ENCODE data around the gene MMD2.
"Not testable (repeated sequence)": the region's sequence is repeated elsewhere in the genome, so short reads cannot be mapped to it uniquely, and the experiment has no call there.

MMD2 gene

DNA sequence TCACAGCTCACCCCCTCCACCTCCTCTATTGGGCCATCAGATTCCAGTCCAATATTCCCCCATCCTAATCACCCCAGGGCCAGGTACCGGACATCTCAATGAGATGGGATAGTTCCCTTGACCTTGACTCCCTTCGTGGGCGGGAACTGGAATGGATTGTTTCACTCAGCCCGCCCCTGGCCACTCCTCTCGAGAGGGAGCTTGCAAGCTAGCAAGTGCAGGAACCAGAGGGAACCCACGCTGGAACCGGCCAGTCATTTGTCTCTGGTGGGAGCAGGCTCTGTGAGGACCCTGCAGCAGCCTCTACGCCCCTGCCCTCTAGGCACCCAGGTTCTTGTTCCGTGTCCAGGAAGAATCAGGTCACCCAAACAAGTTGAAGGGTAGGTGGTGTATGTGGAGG, 64.5 kb downstream of the MMD2 start:
- DNase-seq (ENCODE audit: low read depth in 1 of 2, low spot score in 1 of 2), result no peak

DNA sequence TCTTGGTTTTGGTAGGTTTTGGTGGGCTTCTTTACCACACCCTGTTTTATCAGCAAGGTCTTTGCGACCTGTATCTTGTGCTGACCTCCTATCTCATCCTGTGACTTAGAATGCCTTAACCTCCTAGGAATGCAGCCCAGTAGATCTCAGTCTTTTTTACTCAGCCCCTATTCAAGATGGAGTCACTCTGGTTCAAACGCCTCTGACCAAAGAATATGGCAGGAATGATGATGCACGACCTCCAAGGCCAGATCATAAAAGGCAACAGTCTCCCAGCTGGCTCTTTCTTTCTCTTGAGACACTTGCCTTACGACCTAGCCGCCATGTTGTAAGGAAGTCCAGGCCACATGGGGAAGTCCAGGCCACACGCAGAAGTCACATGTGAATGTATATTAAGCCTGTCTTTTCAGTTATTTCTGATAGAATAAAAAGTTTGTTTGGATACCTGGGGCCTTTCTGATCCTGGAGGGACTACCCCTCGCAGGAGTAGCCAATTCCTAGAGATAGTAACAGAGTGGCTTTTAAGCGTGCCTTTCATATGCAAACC, 65.0 kb downstream of the MMD2 start:
- DNase-seq (ENCODE audit: low read depth in 1 of 2, low spot score in 1 of 2), result no peak

DNA sequence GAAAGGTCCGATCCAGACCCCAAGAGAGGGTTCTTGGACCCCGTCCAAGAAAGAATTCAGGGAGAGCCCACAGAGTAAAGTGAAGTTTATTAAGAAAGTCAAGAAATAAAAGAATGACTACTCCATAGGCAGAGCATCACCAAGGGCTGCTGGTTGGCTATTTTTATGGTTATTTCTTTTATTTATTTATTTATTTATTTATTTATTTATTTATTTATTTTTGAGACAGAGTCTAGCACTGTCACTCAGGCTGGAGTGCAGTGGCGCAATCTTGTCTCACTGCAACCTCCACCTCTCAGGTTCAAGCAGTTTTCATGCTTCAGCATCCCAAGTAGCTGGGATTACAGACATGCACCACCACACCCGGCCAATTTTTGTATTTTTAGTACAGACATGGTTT, 65.8 kb downstream of the MMD2 start:
- DNase-seq (ENCODE audit: low read depth in 1 of 2, low spot score in 1 of 2), result not testable (repeated sequence)

DNA sequence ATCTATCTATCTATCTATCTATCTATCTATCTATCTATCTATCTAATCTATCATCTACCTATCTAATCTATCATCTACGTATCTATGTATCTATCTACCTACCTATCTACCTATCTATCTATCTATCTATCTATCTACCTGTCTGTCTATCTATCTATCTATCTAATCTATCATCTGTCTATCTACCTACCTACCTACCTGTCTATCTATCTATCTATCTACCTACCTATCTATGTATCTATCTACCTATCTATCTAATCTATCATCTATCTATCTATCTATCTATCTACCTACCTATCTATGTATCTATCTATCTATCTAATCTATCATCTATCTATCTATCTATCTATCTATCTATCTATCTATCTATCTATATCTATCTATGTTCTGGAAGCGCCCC, 67.5 kb downstream of the MMD2 start:
- not testable (repeated sequence) for DNase-seq (ENCODE audit: low read depth in 1 of 2, low spot score in 1 of 2)

DNA sequence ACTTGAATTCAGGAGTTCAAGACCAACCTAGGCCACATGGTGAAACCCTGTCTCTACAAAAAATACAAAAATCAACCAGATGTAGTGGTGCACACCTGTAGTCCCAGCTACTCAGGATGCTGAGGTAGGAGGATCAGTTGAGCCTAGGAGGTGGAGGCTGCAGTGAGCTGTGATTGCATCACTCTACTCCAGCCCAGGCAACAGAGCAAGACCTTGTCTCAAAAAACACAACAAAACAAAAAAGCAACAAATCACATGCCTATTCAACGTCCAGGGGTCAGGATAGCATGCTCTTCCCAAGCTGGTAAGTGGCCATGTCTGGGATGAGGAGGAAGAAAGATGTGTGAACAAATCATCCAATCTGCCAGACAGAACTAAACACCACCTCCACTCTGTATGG, 69.3 kb downstream of the MMD2 start:
- no peak for DNase-seq (ENCODE audit: low read depth in 1 of 2, low spot score in 1 of 2)

DNA sequence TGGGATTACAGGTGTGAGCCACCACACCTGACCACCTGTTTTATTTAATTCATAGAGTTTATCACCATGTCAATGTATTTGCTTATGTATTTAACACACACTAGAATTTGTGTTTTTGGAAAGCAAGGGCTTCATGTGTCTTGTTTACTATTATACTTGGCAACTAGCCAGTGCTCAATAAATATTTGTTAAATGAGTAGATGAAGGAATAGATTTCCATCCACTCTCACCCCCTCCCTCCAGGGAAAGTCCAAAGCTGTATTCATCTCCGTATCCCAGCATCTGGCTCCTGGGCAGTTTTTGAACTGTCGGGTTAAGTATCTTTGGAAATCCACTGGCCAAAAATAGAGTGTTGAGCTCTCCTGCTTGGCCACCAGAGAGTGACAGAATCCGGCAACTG, 70.8 kb downstream of the MMD2 start:
- no peak for DNase-seq (ENCODE audit: low read depth in 1 of 2, low spot score in 1 of 2)

DNA sequence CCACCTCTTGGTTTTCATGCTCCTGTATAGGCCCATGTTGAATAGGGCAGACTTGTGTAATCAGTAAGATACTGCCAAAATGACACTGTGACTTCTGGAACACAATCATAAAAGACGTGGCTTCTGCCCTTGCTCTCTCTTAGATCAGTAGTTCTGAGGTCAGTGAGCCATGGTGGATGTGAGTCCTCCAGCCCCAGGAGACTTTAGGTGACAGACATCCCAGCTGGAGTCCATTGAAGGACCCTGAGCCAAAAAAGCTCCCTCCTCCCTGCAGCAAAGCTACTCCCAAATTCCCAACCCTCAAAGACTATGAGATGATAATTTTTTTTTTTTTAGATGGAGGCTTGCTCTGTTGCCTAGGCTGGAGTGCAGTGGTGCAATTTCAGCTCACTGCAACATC, 72.3 kb downstream of the MMD2 start:
- no peak for DNase-seq (ENCODE audit: low read depth in 1 of 2, low spot score in 1 of 2)

DNA sequence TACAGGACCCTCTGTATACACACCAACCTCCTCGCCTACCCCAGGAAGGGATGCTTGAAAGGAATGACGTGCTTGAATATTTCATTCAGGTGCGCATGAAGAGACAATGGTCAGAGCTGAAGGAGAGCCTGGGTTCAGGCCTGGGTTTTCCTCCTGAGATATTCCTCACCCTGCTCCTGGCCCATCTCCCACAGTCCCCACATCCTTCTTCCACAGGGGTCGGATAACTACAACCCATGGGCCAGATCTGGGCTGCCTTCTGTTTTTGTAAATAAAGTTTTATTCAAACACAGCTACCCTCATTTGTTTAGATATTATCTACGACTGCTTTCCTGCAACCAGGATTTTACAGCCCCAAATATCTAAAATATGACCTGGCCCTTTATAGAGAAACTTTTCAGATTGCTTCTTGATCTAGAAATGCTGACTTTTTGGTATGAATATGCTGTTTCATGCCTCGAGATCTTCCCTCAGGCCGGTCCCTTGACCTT, 73.6 kb downstream of the MMD2 start:
- DNase-seq (ENCODE audit: low read depth in 1 of 2, low spot score in 1 of 2), result no peak

DNA sequence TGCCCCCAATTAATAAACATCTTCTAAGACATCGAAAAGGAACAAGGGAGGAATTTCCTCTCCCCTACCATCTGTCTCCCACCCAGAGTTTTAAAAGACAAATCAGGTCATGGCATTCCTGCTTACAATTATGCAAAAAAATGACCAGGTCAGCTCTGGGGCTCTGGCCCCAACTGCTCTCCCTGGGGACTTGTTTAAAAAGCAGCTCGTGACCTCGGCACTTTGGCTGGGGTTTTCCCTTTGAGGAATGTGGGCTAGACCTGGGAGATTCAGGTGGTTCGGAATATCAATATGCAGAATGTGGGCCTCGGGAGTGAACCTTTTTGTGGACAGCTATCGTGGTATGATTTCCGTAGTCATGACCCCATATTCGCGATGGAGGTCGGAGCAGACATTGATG, 74.8 kb downstream of the MMD2 start:
- DNase-seq (ENCODE audit: low read depth in 1 of 2, low spot score in 1 of 2), result no peak

DNA sequence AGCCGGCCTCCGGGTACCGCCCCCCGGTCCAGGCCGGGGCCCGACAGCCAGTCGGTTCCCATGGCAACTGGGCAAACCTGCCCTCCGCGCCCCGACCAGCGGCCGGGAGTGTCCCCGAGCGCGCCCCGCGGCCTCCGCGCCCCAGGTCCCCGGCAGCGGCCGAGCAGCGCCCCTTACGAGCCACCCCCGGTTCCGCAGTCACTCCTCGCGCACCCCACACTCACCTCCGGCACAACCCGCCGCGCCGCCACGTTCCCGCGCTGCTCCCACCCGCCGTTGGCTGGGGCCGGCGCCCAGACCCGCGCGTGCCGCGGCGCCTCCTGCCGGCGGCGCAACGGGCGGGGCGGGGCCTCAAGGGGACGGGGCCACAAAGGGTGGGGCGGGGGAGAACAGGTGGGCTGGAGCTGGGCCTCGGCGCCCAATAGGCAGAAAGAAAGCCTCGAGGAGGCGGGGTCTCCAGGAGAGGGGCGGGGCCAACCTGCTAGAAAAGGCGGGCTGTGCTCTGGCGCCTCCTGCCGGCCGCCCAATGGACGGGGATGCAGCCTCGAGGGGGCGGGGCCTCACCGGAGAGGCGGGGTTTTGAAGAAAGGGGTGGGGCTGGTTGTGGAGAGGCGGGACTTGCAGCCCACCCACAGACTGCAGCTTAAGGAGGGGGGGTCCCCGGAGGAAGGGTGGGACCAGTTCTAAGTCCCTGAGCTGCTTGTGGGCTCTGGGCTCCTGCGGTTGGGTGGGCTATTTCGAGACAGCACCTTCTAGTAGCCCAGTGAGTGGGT, 75.4 kb downstream of the MMD2 start, which contains the start of gene RADIL:
Gene RADIL, minus strand, starts transcription at position 345 of the 773 bp plus-strand sequence. CDS start 5,577 bp downstream, outside the sequence.
- peak; percentile 35 to 68 for DNase-seq (ENCODE audit: low read depth in 1 of 2, low spot score in 1 of 2)

DNA sequence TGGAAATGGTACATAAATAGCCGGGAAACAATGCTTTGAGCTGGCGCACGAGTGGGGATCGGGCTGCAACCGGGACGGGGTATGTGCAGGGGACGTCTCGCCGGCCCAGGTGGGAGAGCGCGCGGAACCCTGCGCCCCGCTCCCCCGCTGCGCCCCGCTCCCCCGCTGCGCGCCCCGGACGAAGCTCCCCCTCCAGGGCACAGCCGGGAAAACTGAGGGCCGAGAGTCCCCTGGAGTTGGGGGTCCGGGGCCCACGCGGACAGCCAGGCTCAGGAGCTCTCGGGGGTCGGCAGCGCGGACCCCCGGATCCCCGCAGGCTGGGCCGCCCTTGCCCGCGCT, 76.0 kb downstream of the MMD2 start:
- no peak for DNase-seq (ENCODE audit: low read depth in 1 of 2, low spot score in 1 of 2)

DNA sequence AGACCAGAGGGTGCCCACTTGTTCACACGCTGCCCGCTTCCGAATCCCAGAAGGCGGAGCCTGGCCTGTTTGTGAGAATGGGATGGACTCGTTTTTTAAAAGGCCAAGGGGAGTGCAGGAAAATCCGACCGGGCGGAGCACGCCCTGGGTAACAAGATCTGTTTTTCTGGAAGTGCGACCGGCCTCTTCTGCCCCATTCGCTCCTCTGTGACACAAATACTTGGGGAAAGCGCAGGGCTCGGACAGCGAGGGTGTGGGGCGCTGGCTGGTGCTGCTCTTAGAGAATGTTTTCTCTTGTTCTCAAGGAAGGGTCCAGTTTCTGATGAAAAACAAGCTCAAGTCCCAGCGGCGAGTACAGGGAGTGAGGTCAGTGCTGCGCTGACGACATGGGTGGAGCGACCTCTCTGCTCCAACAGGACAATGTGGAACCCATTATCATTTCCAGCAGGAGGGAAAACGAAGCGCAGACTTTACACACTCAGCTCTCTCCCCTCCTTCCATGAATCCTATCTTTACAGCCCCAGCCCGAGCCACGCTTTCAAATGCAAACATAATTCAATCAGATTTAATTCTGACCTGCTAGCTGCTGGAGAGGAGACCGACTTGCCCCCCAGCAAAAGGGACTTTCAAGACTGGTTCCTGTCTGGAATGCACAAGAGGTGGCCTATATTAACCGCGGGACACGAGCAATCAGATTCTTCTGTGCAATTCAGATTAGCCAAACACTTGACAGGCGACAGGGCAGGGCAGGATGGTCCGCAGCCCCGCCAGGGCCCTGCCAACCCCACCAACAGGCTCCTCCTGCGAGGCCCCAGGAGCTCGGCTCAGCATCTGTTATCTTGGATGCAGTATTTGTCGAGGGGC, 76.6 kb downstream of the MMD2 start:
- no peak for DNase-seq (ENCODE audit: low read depth in 1 of 2, low spot score in 1 of 2)

DNA sequence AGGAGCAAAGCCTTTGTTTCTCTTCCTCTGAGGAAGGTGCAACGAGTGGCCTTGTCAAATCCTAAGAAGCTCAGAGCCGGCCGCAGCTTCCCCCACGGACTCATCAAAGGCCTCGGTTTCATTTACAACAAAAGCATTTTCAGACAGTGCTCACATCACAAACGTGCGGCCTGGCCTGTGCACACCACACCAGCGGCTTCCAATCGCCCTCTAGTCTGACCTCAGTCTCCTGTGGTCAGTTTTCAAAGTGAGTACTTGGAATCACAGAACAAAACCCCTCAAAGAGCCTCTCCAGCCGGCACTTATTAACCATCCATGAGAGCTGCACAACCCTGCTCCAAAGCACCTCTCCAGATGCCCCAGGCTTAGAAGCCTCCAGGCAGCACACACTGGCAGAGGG, 78.8 kb downstream of the MMD2 start:
- DNase-seq (ENCODE audit: low read depth in 1 of 2, low spot score in 1 of 2), result no peak

DNA sequence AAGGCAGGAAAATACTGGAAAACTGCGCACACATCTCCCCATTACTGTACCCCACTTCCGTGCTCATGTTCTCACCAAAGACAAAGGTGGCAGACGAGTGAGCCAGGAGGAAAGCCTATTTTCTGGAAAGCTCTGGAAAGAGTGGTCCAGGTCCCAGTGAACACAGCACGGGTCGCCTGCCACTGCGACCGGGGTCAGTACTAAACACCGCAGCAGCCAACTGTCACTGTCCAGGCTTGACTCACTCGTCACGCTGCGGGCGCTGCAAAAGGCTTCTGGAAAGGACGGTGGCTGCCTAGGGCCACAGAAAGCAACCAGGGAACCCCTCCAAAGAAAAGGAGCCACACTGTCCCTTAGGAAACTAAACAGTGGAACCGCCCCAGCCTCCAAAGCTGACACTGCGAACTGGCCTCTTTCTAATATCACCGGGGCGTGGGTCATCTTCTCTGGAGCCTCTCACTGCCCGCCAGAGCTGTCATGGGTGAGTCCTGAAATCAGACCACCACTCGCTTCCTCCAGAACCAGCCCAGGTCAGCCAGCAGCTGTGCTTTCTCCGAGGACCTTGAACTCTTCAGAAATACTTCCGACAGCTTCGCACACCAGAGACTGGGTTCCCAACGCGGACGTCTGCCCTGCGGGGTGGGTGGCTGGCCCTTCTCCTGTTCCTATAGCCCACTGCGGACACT, 79.4 kb downstream of the MMD2 start:
- DNase-seq (ENCODE audit: low read depth in 1 of 2, low spot score in 1 of 2), result no peak

DNA sequence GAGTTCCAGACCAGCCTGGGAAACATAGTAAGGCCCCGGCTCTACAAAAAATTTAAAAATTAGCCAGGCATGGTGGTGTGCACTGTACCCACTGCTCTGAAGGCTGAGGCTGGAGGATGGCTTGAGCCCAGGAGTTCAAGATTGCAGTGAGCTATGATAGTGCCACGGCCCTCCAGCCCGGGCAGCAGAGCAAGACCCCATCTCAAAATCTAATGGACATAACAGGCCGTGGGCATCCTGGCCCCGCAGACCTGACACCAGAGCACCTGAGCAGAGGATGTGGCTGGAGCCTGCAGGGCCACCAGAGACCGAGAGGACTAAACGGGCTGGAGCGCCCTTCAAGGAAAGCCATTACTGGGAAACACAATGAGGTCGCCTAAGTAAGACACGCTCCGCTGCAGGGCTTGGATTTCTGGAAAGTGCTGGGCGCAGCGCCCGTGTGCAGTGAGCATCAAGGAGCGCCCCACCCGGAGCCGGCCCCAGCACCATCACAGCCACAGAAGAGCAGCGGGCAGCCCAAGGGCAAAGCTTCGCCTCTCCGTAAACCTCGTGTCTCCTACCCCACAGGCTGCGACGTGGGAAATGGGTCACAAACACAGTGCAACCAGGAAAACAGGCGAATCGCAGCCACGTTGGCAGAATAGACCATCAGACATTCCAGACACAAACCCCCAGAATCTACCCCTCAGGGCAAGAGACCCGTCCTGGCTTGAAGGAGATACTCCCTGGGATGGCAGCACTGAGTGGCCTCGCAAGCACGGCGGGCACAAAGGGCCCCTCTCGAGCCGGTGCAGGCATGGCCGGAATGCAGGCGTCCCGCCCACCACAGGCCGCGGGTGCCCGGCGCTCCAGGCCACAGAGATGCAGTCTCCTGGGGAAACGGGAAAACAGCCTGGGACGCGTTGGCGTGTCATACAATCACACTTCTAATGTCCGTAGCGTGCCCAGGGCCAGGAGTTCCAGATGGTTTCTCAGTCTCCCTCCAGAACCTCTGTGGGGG, 80.4 kb downstream of the MMD2 start:
- DNase-seq (ENCODE audit: low read depth in 1 of 2, low spot score in 1 of 2), result no peak

DNA sequence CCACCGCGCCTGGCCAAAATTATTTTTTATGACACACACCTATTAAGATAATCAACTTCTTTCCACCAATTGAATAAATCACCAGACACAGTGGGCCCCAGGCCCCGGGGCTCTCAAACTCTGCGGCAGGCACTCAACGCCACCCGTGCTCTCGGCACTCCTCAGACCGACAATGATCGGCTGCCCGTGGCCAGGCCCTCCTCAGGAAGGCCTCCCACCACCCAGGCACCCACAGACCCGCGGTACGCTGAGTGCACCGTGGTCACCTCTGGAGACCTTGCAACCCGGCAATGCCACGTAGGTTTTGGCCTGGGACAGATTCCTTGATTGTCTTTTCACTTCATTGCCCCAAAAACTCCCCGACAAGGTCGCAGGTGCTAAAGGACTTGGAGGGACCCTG, 82.4 kb downstream of the MMD2 start:
- DNase-seq (ENCODE audit: low read depth in 1 of 2, low spot score in 1 of 2), result no peak

DNA sequence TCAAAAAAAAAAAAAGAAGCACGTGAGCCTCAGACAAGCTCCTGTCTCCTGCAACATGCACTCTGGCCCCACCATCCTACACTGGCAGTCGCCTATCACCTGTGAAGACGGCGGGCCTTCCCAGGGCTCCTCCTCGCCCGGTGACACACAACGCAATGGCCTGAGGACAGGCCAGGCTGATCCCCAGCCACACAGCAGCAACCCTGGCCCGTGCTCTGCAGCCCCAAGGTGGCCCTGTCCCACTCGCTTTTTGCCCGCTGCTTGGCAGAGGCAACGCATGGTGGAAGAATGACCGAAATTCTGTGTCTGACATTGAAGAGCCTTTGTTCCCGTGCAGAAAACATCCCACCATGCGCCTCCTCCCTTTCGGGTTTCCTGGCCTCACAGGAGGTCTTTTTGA, 83.6 kb downstream of the MMD2 start:
- DNase-seq (ENCODE audit: low read depth in 1 of 2, low spot score in 1 of 2), result no peak

DNA sequence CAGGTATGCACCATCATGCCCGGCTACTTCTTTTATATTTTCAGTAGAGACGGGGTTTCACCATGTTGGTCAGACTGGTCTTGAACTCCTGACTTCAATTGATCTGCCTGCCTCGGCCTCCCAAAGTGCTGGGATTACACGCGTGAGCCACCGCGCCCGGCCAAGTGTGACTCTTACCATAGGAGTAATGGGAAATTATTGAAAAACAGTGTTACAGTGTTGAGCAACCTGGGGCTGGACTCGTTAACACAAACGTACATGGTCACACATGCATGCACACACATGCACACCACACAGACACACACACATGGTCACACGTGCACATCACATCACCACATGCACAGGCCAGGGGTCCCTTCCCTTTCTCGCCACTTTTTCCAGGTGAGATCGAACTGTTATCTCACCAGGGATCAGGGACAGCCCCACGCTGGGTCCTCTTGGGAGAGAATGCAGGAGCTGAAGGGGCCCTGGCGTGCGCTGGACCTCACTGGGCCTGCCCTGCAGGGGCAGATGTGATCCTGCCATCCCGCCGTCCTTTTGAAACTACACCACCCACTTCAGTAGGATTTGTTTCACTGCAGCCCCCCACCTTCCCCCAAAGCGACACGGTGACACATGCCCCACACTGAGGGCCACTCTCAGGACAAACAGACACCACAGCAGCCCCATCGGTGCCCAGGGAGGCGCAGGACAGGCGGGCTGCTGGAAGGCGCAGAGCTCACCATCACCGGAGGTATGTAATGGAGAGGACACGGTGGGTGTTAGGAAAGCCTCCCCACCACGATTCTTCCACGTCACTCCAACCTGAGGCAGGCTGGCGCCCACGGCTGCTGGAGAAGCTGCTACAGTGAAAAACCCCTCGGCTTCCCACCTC, 85.7 kb downstream of the MMD2 start:
- no peak for DNase-seq (ENCODE audit: low read depth in 1 of 2, low spot score in 1 of 2)

DNA sequence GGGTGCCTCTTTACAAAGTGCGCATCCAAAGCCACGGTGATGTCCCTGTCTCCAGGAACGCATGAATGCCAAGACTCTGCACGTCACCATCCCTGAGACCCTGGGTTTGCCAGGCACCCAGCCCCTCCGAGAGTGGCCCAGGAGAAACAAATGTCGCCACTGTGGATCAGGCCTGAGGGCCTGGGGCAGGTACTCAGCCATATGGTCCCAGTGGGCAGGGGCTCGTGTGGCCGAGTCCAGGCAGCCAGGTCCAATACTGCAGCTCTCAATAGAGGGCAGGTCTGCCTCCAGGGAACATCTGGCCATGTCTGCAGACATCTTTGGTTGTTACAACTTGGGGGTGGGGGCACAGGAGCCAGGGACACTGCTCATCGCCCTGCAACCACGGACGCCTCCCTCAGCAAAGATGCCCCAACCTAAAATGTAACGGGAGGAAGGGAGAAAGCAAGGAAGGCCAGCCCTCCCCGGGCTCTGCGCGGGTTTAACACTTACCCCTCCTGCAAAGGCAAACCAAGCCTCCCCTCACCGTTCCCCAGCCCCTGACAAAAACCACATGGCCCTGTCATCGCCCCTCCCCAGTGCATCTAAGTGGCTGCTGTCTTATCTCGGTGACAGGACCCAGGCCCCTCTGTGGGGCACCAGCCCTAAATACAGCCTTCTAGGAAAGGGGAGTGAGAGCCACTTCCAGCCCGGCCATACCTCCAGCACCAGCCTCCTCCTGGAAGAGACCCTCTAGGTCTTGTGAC, 86.9 kb downstream of the MMD2 start:
- no peak for DNase-seq (ENCODE audit: low read depth in 1 of 2, low spot score in 1 of 2)
